NCI-H748 (cell line): ENCODE results near the gene TMEM19.
"Not testable (repeated sequence)": the region's sequence is repeated elsewhere in the genome, so short reads cannot be mapped to it uniquely, and the experiment has no call there.

Experiments used
- DNase-seq: peaks from one replicate; lab custom pipeline; 2025; ENCODE audit not compliant: unreplicated experiment; lab: John Stamatoyannopoulos, UW

The TMEM19 gene

DNA sequence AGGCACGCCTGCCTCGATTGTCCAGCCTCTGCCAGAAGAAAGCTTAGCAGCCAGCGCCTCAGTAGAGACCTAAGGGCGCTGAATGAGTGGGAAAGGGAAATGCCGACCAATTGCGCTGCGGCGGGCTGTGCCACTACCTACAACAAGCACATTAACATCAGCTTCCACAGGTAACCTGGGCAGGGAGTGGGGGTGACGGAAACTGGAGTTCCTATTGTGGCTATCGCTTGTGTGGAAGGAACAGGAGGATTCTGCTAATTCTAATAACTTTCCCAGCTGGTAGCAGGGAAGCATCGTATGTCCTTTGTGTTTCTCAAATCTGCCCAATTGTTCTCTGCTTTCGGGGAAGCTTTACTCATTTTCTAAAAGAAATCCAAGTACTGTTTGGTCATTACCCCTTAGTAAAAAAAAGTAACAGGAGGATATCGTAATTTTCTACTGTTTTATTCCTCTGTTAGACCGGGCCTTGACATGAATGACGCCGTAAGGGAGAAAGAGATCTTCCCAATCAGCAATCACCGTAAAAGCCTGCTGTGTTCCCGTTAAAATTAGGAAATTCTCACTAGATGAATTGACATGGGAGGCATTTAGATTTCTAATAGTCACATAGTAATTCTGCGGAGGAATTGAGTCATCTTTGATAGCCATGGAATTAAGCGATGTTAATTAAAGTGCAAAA is 21.3 kb upstream of the TMEM19 start:
- DNase-seq, result peak; percentile 90

GRCh38 chr12:71665090-71665463 is 20.8 kb upstream of the TMEM19 start:
- DNase-seq, result peak; percentile 30

- no peak for DNase-seq
Observed at GRCh38 chr12:71666259-71666658, 19.6 kb upstream of the TMEM19 start.

DNA sequence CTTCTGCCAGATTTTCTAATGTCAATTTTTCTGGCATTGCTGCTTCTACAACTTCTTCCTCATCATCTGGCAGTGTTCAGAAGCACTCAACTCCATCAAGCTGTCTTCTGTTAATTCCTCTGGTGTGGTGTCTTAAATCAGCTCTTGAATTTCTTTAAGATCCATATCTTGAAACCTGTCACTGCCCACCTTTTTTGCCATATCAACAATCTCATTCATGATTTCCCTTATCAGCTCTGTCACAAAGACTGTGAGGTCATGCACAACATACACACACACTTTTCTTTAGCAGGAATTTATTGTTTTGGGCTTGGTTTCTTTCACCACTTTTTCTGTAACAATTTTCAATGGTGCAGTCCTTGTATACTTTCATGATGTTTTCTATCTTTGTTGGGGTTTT is 14.6 kb upstream of the TMEM19 start:
- no peak for DNase-seq

- DNase-seq, result peak; percentile 25
Observed at GRCh38 chr12:71671816-71672215, 14.1 kb upstream of the TMEM19 start.

DNA sequence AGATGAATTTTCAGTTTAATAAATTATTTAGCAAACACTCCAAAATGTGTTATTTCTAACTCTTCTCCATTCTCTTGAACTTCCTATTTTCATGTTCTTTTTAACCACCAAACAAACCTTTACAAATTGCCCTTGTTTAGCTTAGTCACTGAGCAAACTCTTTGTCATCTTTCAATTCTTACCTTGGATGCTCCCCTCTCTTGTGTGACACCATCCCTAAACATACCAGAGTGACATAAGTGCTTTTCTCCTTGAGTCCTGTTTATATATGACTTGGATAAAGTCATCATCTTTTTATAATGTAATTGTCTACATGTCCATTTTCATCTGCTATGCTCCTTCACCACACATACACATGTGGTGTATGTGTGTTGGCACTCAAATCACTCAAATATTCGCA is 3.4 kb upstream of the TMEM19 start:
- no peak for DNase-seq

GRCh38 chr12:71683633-71684032 is 2.2 kb upstream of the TMEM19 start:
- no peak for DNase-seq

DNA sequence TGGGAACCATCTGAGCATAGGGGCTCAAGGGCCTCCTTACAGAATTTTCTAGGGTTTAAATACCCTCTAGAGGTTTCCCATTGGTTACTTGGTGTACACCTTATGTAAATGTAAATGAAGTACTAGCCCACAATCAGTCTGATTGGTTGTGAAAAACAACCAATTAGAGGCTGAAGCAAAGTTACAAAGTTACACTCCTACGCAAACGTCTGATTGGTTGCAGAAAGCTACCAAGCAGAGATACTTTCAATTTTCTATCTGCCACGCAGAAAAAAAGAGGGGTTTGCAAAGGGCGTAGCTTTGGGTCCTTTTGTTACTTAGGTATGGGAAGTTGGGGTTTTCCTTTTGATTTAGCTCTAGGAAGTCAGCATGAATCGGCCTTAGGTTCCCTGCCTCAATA is 1.8 kb upstream of the TMEM19 start:
- DNase-seq, result no peak

GRCh38 chr12:71685312-71685906 is 473 bp upstream of the TMEM19 start:
- peak; percentile 24 for DNase-seq

DNA sequence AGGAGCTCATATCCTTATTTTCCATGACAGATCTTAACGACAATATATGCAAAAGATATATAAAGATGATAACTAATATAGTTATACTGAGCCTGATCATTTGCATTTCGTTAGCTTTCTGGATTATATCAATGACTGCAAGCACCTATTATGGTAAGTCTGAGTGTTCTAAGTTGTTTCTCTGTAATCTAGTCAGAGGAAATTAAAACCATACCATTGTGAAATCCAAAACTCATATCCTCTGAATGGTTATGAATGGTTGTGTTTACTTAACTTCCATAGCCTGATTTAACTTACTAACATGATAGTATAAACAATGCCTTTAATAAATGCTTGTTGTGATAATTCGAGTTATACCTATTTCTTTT is 760 bp downstream of the TMEM19 start:
- DNase-seq, result no peak

DNA sequence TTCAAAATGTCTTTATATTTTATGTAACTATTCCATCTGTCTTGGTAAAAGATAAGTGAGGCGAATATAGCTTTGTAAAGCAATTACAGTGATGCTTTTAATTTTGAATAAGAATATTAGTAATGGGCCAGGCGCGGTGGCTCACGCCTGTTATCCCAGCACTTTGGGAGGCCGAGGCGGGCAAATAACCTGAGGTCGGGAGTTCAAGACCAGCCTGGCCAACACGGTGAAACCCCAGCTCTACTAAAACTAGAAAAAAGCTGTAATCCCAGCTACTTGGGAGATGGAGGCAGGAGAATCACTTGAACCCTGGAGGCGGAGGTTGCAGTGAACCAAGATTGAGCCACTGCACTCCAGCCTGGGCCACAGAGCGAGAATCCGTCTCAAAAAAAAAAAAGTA is 1.3 kb downstream of the TMEM19 start:
- not testable (repeated sequence) for DNase-seq

DNA sequence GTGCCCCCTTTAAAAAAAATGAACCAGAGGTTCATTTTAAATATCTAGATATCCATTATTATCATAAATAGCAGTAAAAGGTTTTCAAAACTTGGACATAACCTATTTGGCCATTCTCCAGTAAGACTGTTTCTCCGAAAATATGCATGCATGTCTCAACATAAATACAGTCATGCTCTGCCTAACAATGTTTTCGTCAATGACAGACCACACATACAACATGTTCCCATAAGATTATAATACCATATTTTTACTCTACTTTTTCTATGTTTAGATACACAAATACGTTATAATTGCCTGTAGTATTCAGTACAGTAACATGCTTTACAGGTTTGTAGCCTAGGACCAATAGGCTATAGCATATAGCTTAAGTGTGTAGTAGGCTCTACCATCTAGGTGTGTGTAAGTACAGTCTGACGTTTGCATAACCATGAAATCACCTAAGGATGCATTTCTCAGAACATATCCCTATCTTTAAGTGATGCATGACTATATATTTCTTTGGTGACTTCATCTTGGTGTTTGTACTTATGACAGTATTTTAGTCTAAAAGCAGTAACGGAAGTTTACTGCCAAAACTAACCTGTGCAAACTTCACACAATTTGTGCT is 3.2 kb downstream of the TMEM19 start:
- no peak for DNase-seq

GRCh38 chr12:71691504-71692129 is 5.7 kb downstream of the TMEM19 start:
- DNase-seq, result no peak

DNA sequence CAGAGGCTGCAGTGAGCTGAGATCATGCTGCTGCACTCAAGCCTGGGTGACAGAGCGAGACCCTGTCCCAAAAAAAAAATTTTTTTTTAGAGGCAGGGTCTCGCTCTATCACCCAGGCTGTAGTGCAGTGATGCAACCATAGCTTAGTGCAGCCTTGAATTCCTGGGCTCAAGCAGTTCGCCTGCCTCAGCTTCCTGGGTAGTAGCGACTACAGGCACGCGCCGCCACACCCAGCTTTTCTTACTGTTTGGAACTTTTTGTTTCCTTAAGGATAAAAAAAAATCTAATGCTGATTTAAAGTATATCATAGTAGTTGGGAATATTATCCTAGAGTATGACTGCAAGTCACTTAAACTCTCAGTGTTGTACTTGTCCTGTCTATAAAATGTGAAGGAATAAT is 7.2 kb downstream of the TMEM19 start:
- DNase-seq, result no peak

GRCh38 chr12:71693651-71694050 is 7.8 kb downstream of the TMEM19 start:
- not testable (repeated sequence) for DNase-seq

- DNase-seq, result no peak
Observed at GRCh38 chr12:71694099-71694820, 8.4 kb downstream of the TMEM19 start.

- DNase-seq, result no peak
Observed at GRCh38 chr12:71695782-71696181, 9.9 kb downstream of the TMEM19 start.

GRCh38 chr12:71702181-71702580 is 16.3 kb downstream of the TMEM19 start:
- DNase-seq, result not testable (repeated sequence)

- DNase-seq, result no peak
Observed at GRCh38 chr12:71702590-71702989, 16.7 kb downstream of the TMEM19 start.

GRCh38 chr12:71703206-71703605 is 17.3 kb downstream of the TMEM19 start:
- DNase-seq, result no peak

GRCh38 chr12:71704920-71705319 is 19.0 kb downstream of the TMEM19 start:
- DNase-seq, result no peak

- DNase-seq, result no peak
Observed at GRCh38 chr12:71708658-71709057, 22.8 kb downstream of the TMEM19 start.
